HG03039 (cell line): Measurements from ENCODE around the gene TTPAL.

ENCODE experiments used
- ATAC-seq: cut with Tn5 transposase; IDR thresholded peaks from one replicate; pipeline ENCODE4 v1.9.1; 2021; ENCODE audit warnings: mild to moderate bottlenecking, moderate library complexity; ENCODE audit not compliant: unreplicated experiment

TTPAL gene

GRCh38 chr20:44495802-44496481 is 20.3 kb downstream of the TTPAL start:
- ATAC-seq = no peak

- no peak for ATAC-seq
These were observed 21.3 kb downstream of the TTPAL start for GRCh38 chr20:44496976-44497375.

- no peak for ATAC-seq
These were observed 22.1 kb downstream of the TTPAL start for GRCh38 chr20:44497761-44498160.

GRCh38 chr20:44500221-44500620 is 24.5 kb downstream of the TTPAL start:
- ATAC-seq = no peak

GRCh38 chr20:44501448-44501847 is 25.8 kb downstream of the TTPAL start:
- no peak for ATAC-seq

GRCh38 chr20:44502968-44503367 is 27.3 kb downstream of the TTPAL start:
- no peak for ATAC-seq

GRCh38 chr20:44504402-44505307 is 29.0 kb downstream of the TTPAL start:
- ATAC-seq = no peak

- no peak for ATAC-seq
These were observed 34.1 kb downstream of the TTPAL start for GRCh38 chr20:44509762-44510161.

GRCh38 chr20:44513871-44514270 is 38.2 kb downstream of the TTPAL start:
- ATAC-seq = no peak

GRCh38 chr20:44516491-44516890 is 40.8 kb downstream of the TTPAL start:
- no peak for ATAC-seq

- ATAC-seq = no peak
These were observed 41.8 kb downstream of the TTPAL start for GRCh38 chr20:44517454-44517853.

- ATAC-seq = no peak
These were observed 42.6 kb downstream of the TTPAL start for GRCh38 chr20:44518248-44518647.

GRCh38 chr20:44520881-44521280 is 45.2 kb downstream of the TTPAL start:
- no peak for ATAC-seq

GRCh38 chr20:44521484-44522481 is 46.1 kb downstream of the TTPAL start, which contains the start of gene SERINC3:
SERINC3 (minus strand) TSS chr20:44522070; CDS start chr20:44521951, 119 bp downstream.
- peak; percentile 95 for ATAC-seq

GRCh38 chr20:44522841-44523240 is 47.2 kb downstream of the TTPAL start:
- no peak for ATAC-seq

GRCh38 chr20:44523746-44524145 is 48.1 kb downstream of the TTPAL start:
- ATAC-seq = no peak

GRCh38 chr20:44526129-44526528 is 50.5 kb downstream of the TTPAL start:
- no peak for ATAC-seq

GRCh38 chr20:44527716-44528199 is 52.1 kb downstream of the TTPAL start:
- no peak for ATAC-seq

GRCh38 chr20:44528309-44528708 is 52.6 kb downstream of the TTPAL start:
- no peak for ATAC-seq

GRCh38 chr20:44532259-44532980 is 56.7 kb downstream of the TTPAL start:
- no peak for ATAC-seq
